Measurements from ENCODE around the gene TEKT5.

DNA sequence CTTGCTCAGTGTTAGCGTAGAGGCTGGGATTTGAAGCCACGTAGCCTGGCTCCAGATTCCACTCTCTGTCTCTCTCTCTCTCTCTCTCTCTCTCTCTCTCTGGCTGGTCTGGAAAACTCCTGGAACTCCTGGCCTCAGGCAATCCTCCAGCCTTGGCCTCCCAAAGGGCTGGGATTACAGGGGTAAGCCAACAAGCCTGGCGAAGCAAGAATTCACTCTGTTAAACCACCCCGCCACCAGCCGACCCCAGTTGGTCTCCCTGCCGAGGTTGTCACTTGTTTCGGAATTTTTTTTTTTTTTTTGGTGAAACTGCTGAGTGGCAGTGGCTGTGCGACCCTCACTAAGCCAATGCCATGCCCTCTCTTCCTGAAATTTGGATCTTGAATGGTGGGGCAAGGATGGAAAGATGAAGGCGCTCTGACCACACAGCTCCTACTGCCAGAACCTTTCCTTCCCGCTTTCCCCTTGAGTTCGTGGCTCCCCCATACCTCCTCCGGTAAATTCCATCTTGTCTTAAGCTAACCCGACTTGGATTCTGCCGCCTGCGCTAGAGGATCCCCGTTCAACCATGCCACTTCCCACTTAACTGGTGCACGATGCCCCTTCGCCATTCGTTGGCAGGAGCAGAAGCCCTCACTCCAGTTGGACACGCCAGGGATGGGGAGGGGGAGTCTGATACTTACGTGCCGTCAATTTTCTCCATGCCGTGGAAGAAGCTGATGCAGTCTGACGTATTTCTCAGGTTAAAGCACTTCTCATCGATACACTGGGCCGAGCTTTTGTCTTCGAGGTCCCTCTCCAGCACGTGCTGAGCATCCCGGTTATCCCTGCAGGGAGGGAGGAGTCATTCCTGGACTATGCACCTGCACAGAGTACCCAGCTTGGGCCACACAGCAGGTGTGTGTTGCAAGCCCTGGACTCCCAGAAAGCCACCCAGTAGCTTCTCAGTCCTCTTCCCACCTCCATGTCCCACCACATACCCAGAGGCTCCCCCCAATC, 13.1 kb downstream of the TEKT5 start:
- TF ChIP-seq ZNF551 (CRISPR knock-in tag; IDR thresholded peaks at IDR 0.05) (no peak), FIP1L1 (IDR thresholded peaks at IDR 0.05; ENCODE audit: low read depth, low read length, poor library complexity, severe bottlenecking) (no peak), CTCF (IDR thresholded peaks at IDR 0.05 in 2 of 3, conservative IDR thresholded peaks at IDR 0.05 in 1 of 3; ENCODE audit: insufficient read depth in 2 of 3, low read depth in 1 of 3, low read length in 3 of 3) (no peak), ZNF274 (IDR thresholded peaks at IDR 0.05; ENCODE audit: borderline replicate concordance, low read depth, low read length) (no peak), GATAD2A (IDR thresholded peaks at IDR 0.05) (no peak)
- TF ChIP-seq, protein P1, sequence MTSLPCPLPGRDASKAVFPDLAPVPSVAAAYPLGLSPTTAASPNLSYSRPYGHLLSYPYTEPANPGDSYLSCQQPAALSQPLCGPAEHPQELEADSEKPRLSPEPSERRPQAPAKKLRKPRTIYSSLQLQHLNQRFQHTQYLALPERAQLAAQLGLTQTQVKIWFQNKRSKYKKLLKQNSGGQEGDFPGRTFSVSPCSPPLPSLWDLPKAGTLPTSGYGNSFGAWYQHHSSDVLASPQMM (CRISPR knock-in tag; IDR thresholded peaks at IDR 0.05), result no peak
